Subcutaneous abdominal adipose tissue (tissue), 5 donors: ENCODE measurements around the gene HP1BP3.

Experiments
- H3K27ac ChIP-seq: one replicate; pipeline ENCODE4 v1.7.0; 2013; ENCODE audit warnings: low read depth, mild to moderate bottlenecking, inconsistent platforms, low read length, moderate library complexity
- H3K27me3 ChIP-seq, 5 donors: one replicate each; pipeline ENCODE4 v1.7.0; 2013; ENCODE audit warnings: low read length in 5 of 5, inconsistent platforms in 1 of 5; ENCODE audit not compliant: control insufficient read depth in 5 of 5, insufficient read depth in 4 of 5
- H3K36me3 ChIP-seq, 5 donors: one replicate each; pipeline ENCODE4 v1.7.0; 2013; ENCODE audit warnings: low read length in 5 of 5; ENCODE audit not compliant: control insufficient read depth in 5 of 5, insufficient read depth in 5 of 5
- H3K4me1 ChIP-seq, 5 donors: one replicate each; pipeline ENCODE4 v1.7.0; 2013; ENCODE audit warnings: low read length in 5 of 5, mild to moderate bottlenecking in 3 of 5, moderate library complexity in 1 of 5; ENCODE audit not compliant: control insufficient read depth in 5 of 5, insufficient read depth in 5 of 5
- H3K4me3 ChIP-seq, 5 donors: one replicate each; pipeline ENCODE4 v1.7.0; 2013; ENCODE audit warnings: low read length in 5 of 5, low read depth in 1 of 5
- H3K9ac ChIP-seq, 5 donors: one replicate each; pipeline ENCODE4 v1.7.0; 2013; ENCODE audit warnings: low read length in 5 of 5, mild to moderate bottlenecking in 4 of 5, moderate library complexity in 3 of 5
- H3K9me3 ChIP-seq, 5 donors: one replicate each; pipeline ENCODE4 v1.7.0; 2013; ENCODE audit warnings: low read length in 5 of 5; ENCODE audit not compliant: control insufficient read depth in 5 of 5
- donor health status: healthy.
- donor health status: healthy.
- donor health status: healthy.
- donor health status: healthy.
- donor health status: healthy.

Gene HP1BP3, protein sequence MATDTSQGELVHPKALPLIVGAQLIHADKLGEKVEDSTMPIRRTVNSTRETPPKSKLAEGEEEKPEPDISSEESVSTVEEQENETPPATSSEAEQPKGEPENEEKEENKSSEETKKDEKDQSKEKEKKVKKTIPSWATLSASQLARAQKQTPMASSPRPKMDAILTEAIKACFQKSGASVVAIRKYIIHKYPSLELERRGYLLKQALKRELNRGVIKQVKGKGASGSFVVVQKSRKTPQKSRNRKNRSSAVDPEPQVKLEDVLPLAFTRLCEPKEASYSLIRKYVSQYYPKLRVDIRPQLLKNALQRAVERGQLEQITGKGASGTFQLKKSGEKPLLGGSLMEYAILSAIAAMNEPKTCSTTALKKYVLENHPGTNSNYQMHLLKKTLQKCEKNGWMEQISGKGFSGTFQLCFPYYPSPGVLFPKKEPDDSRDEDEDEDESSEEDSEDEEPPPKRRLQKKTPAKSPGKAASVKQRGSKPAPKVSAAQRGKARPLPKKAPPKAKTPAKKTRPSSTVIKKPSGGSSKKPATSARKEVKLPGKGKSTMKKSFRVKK

DNA sequence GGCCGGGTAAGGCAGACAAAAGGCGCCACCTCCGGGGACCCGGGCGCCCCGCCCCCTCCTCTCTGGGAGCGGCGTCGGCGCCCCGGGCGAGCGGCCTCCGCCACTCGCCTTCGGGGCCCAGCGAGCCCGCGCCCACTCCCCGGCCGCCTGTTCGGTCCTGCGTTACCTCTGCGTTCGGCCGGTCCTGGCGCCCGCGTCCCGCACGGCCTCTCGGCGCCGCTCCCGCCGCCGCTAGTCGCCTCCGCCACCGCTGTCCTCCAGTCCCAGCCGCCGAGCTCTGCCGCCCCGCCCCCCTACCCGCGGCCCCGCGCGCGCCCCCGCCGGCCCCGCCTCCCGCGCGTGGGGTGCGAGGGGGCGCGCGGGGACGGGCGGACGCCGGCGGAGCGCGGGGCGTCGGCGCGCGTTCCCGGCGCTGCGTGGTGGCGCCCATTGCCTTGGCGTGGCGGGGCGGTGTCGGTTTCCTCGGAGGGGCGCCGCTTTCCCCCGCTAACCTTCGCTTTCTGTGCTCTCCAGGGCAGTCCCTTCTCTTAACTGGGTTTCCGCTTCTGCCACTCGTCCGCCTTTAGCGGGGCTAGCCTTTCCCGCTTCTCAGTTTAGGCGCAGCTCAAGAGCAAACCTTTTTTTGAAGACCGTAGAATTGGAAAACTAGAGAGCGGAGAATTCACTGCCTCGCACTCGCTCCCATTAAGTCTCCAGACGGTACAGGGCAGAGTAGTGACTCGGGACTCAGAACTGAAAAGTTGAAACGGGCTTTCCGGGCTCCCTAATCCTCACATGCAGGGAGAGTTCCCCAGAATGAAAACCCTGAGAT, at the start of gene HP1BP3:
HP1BP3 (minus strand) TSS at position 279 of the 811 bp plus-strand sequence. CDS start 6,867 bp downstream, outside the sequence.
- H3K27me3 ChIP-seq: no peaks in the 10 kb centered on the region
- peak within 1 kb of the TSS; percentile 89 to 98 (median 96) for H3K9ac ChIP-seq
- no peaks in the 10 kb centered on the region for H3K36me3 ChIP-seq
- peak within 1 kb of the TSS; percentile 95 to 97 (median 96) for H3K4me3 ChIP-seq
- H3K4me1 ChIP-seq: peaks cover 0 to 33% (median 33%) of the 10 kb centered on the region in 5 donors
- H3K9me3 ChIP-seq: no peaks in the 10 kb centered on the region
- peak within 1 kb of the TSS; percentile 94 for H3K27ac ChIP-seq

DNA sequence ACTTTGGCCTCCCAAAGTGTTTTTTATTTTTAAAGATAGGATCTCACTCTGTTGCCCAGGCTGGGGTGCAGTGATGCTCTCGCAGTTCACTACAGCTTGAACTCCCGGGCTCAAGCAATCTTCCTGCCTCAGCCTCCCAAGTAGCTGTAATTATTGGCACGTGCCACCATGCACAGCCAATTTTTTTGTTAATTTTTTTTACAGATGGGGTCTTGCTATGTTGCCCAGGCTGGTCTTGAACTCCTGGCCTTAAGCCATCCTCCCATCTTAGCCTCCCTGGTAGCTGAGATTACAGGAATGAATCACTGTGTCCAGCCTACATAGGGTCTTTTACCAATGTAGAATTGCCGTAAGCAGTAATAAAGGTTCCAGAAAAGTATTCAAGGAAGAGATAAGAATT, 49.1 kb upstream of the HP1BP3 start:
- Histone ChIP-seq H3K27me3 (no peaks in the 10 kb centered on the region), H3K4me1 (peaks cover 0 to 10% (median 0%) of the 10 kb centered on the region in 5 donors), H3K27ac (no peak overlapping the region), H3K9me3 (no peaks in the 10 kb centered on the region), H3K9ac (no peak overlapping the region), H3K4me3 (no peak overlapping the region), H3K36me3 (peaks cover 6 to 20% (median 12%) of the 10 kb centered on the region in 5 donors)

GRCh38 chr1:20834780-20835179, 47.7 kb upstream of the HP1BP3 start:
- Histone ChIP-seq H3K36me3 (peaks cover 0 to 11% (median 3%) of the 10 kb centered on the region in 5 donors), H3K4me1 (peaks cover 0 to 10% (median 0%) of the 10 kb centered on the region in 5 donors), H3K4me3 (no peak overlapping the region), H3K27ac (no peak overlapping the region), H3K9ac (no peak overlapping the region), H3K9me3 (no peaks in the 10 kb centered on the region), H3K27me3 (no peaks in the 10 kb centered on the region)

GRCh38 chr1:20834192-20834591, 47.1 kb upstream of the HP1BP3 start:
- Histone ChIP-seq H3K36me3 (peaks cover 0 to 8% (median 0%) of the 10 kb centered on the region in 5 donors), H3K4me3 (no peak overlapping the region), H3K4me1 (peaks cover 0 to 10% (median 0%) of the 10 kb centered on the region in 5 donors), H3K27ac (no peak overlapping the region), H3K27me3 (no peaks in the 10 kb centered on the region), H3K9ac (no peak overlapping the region), H3K9me3 (no peaks in the 10 kb centered on the region)

GRCh38 chr1:20830378-20830777, 43.3 kb upstream of the HP1BP3 start:
- H3K9ac ChIP-seq: no peak overlapping the region
- H3K27me3 ChIP-seq: no peaks in the 10 kb centered on the region
- H3K4me1 ChIP-seq: no peaks in the 10 kb centered on the region
- H3K9me3 ChIP-seq: no peaks in the 10 kb centered on the region
- H3K36me3 ChIP-seq: peaks cover 6 to 26% (median 12%) of the 10 kb centered on the region in 5 donors
- H3K4me3 ChIP-seq: no peak overlapping the region
- no peak overlapping the region for H3K27ac ChIP-seq

DNA sequence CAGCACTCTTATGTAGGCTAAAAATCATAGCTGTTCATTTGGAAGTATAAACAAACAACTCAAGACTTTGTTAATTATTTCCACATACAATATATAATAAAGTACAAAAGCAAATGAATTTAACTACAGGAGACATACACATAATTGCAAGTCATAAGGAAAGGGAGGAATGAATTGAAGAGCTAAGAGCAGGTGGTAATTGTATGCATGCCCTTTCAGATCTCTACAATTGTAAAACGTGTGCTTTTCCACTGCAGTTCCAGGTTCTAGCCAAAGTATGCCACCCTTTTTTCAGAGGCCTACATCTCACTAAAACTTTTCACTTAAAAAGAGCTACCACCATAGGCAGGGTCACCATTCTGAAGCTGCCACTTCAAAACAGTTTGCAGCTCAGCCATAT, 42.8 kb upstream of the HP1BP3 start:
- H3K9ac ChIP-seq: no peak overlapping the region
- H3K4me3 ChIP-seq: no peak overlapping the region
- H3K9me3 ChIP-seq: no peaks in the 10 kb centered on the region
- no peaks in the 10 kb centered on the region for H3K27me3 ChIP-seq
- H3K27ac ChIP-seq: no peak overlapping the region
- no peaks in the 10 kb centered on the region for H3K4me1 ChIP-seq
- peaks cover 6 to 27% (median 15%) of the 10 kb centered on the region in 5 donors for H3K36me3 ChIP-seq

DNA sequence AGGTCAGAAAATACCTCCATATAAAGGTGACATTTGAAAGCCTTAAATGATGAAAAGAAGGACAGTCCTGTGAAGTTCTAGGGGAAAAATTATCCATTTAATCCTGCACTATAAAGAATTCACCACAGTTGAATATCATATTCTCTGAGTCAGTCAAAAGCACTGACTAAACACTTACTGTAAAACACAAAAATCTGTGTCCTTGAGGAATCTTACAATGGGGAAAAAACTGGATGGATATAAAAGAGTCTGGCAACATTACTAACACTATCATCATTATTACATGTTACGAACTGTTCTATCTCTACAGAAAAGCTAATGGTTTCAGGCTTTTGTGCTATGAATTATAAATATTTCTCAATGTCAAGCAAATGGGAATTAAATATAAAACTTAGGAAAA, 42.4 kb upstream of the HP1BP3 start:
- no peaks in the 10 kb centered on the region for H3K27me3 ChIP-seq
- H3K36me3 ChIP-seq: peaks cover 6 to 31% (median 16%) of the 10 kb centered on the region in 5 donors
- H3K4me3 ChIP-seq: no peak overlapping the region
- no peaks in the 10 kb centered on the region for H3K4me1 ChIP-seq
- H3K27ac ChIP-seq: no peak overlapping the region
- H3K9me3 ChIP-seq: no peaks in the 10 kb centered on the region
- no peak overlapping the region for H3K9ac ChIP-seq

GRCh38 chr1:20823845-20824244, 36.7 kb upstream of the HP1BP3 start:
- H3K27me3 ChIP-seq: no peaks in the 10 kb centered on the region
- no peaks in the 10 kb centered on the region for H3K9me3 ChIP-seq
- no peak overlapping the region for H3K9ac ChIP-seq
- H3K4me3 ChIP-seq: no peak overlapping the region
- H3K4me1 ChIP-seq: no peaks in the 10 kb centered on the region
- H3K36me3 ChIP-seq: peaks cover 12 to 58% (median 26%) of the 10 kb centered on the region in 5 donors
- H3K27ac ChIP-seq: no peak overlapping the region

DNA sequence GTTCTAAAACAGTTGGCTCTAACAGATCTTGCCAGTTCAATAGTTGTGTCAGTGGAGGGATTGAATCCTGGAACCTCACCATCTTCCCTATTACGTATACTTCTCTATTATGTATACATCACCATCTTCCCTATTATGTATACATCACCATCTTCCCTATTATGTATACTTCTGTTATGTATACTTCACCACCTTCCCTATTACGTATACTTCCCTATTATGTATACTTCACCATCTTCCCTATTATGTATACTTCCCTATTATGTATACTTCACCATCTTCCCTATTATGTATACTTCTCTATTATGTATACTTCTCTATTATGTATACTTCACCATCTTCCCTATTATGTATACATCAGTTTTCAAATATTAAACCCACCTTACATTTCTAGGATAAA, 34.4 kb upstream of the HP1BP3 start:
- Histone ChIP-seq H3K36me3 (peaks cover 10 to 53% (median 25%) of the 10 kb centered on the region in 5 donors), H3K9ac (no peak overlapping the region), H3K4me3 (no peak overlapping the region), H3K27me3 (no peaks in the 10 kb centered on the region), H3K4me1 (no peaks in the 10 kb centered on the region), H3K9me3 (no peaks in the 10 kb centered on the region), H3K27ac (no peak overlapping the region)

DNA sequence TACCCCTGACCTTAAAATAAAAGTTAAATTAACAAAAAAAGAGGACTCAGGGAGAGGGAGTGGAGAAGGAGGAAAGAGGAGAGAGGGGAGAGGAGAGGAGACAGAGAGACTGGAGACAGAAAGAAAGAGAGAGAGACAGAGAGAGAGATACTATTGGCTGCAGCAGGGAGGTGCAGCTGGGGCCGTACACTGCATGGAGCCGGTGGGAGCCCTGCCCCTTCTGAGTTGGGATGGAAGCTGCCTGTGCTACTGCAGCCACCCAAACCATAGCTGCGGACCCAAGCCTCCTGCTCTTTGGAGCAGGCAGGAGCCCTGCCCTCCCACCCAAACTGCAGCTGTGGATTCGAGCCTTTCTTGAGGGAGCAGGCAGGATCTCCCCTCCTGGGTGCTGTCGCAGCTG, 32.7 kb upstream of the HP1BP3 start:
- peaks cover 10 to 46% (median 21%) of the 10 kb centered on the region in 5 donors for H3K36me3 ChIP-seq
- H3K27ac ChIP-seq: no peak overlapping the region
- no peak overlapping the region for H3K9ac ChIP-seq
- no peaks in the 10 kb centered on the region for H3K9me3 ChIP-seq
- H3K27me3 ChIP-seq: no peaks in the 10 kb centered on the region
- no peak overlapping the region for H3K4me3 ChIP-seq
- no peaks in the 10 kb centered on the region for H3K4me1 ChIP-seq
